Choroid plexus epithelial cell (primary cell): Measurements from ENCODE around the gene HS3ST2.

Experiments used
- DNase-seq: peaks from one replicate; pipeline ENCODE4 v3.0.0-alpha.2; 2010; ENCODE audit warnings: low read depth
- H3K4me3 ChIP-seq: 2 replicates; pipeline ENCODE4 v1.5.1; 2011; ENCODE audit warnings: low read depth, mild to moderate bottlenecking, control low read depth, low read length, moderate library complexity
- TF ChIP-seq, protein P1 (sequence below): conservative IDR thresholded peaks from 2 replicates; pipeline ENCODE4 v1.5.1; 2011; ENCODE audit warnings: low read depth, mild to moderate bottlenecking, control low read depth, inconsistent platforms, low read length, moderate library complexity

Gene HS3ST2

GRCh38 chr16:22871861-22872260 lies 57.9 kb downstream of the HS3ST2 start:
- H3K4me3 ChIP-seq, result no peak overlapping the region
- DNase-seq, result no peak
- TF ChIP-seq, protein P1, sequence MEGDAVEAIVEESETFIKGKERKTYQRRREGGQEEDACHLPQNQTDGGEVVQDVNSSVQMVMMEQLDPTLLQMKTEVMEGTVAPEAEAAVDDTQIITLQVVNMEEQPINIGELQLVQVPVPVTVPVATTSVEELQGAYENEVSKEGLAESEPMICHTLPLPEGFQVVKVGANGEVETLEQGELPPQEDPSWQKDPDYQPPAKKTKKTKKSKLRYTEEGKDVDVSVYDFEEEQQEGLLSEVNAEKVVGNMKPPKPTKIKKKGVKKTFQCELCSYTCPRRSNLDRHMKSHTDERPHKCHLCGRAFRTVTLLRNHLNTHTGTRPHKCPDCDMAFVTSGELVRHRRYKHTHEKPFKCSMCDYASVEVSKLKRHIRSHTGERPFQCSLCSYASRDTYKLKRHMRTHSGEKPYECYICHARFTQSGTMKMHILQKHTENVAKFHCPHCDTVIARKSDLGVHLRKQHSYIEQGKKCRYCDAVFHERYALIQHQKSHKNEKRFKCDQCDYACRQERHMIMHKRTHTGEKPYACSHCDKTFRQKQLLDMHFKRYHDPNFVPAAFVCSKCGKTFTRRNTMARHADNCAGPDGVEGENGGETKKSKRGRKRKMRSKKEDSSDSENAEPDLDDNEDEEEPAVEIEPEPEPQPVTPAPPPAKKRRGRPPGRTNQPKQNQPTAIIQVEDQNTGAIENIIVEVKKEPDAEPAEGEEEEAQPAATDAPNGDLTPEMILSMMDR, result no peak

DNA sequence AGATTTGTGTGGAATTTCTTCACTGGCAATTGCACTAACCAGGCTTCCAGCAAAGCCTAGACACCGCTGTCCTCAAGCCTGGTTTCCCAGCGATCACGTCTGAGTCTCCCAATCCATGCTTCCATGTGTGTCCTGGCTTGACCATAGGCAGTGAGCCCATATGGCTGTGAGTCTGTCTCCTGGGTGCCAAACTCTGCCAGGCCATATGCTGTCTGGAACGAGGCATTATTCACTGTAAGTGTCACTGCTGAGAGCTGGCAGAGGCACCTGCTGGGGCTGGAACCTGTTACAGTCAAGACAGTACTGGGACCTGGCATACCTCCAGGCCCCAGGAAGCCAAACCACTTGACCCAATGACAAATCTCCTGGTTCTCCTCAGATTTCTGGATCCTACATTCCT lies 60.4 kb downstream of the HS3ST2 start:
- TF ChIP-seq, protein P1, result no peak
- DNase-seq, result no peak
- H3K4me3 ChIP-seq, result no peak overlapping the region

DNA sequence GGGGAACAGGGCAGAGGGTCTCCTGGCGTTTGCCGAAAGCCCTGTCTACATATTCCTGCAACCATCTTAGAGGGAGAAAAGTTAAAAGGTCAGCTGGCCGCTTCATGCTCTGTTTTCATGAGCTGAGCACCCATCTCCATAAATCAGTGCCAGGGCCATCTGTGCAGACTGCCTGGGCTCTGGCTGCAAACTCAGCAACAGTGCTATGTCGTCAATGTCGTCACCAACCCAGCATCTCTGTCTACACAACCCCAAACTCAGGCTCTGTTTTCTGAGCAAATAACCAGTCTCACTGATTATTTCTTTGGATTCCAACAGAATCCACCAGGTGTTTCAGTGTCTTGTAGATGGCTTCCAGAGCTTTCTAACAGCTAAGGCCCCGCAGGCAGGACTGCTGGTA lies 65.0 kb downstream of the HS3ST2 start:
- TF ChIP-seq, protein P1, result no peak
- H3K4me3 ChIP-seq, result no peak overlapping the region
- DNase-seq, result no peak

DNA sequence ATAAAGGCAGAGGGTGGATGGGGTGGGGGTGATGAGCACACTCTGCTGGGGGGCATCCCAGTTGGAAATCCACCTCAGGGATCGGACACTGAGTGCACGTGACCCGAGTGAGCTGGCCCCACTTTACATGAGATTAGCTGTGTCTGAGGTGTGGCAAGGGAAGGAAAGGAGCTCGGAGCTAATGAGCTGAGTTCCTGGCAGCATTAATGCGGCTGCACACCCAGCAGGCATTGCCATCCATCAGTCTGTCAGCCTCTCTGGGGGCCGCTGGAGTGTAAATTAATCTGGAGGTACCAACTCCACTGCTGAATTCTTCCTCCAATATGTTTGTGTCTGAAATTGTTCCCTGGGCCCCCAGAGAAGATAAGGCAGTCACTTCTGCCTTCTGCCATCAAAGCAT lies 65.5 kb downstream of the HS3ST2 start:
- DNase-seq, result no peak
- TF ChIP-seq, protein P1, result no peak
- no peak overlapping the region for H3K4me3 ChIP-seq

- no peak for DNase-seq
- H3K4me3 ChIP-seq, result no peak overlapping the region
- TF ChIP-seq, protein P1, result no peak
Measured at GRCh38 chr16:22882981-22883380, 69.0 kb downstream of the HS3ST2 start.

DNA sequence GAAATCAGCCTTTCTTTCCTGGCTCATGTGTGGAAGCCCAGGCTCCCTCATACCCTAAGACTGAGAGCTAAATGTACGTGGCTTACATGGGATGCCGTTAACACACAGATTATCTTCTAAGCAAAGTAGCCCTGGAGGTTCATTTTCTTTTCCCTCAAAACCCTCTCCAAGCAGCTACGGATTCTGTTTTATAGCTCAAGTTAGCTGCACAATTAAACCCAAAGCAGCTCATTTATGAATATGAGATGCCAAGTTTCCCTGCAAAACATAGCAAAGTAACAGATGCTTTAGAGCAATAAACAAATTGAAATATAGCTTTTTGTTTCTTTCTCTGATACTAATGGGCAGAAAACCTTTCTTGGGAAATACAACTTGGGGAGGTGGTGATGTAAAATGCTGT lies 72.0 kb downstream of the HS3ST2 start:
- DNase-seq, result no peak
- H3K4me3 ChIP-seq, result no peak overlapping the region
- TF ChIP-seq, protein P1, result no peak

GRCh38 chr16:22886927-22887326 lies 73.0 kb downstream of the HS3ST2 start:
- DNase-seq, result no peak
- no peak overlapping the region for H3K4me3 ChIP-seq
- TF ChIP-seq, protein P1, result no peak
